ENCODE results near the gene DOCK1.

The DOCK1 gene

GRCh38 chr10:126955934-126956711 lies 50.9 kb downstream of the DOCK1 start:
- DNase-seq: no peak

GRCh38 chr10:126956712-126957108 lies 51.5 kb downstream of the DOCK1 start:
- DNase-seq: no peak

- DNase-seq: no peak
Measured at GRCh38 chr10:126957111-126957510, 51.9 kb downstream of the DOCK1 start.

GRCh38 chr10:126959431-126959830 lies 54.2 kb downstream of the DOCK1 start:
- no peak for DNase-seq

- no peak for DNase-seq
Measured at GRCh38 chr10:126959906-126960685, 54.9 kb downstream of the DOCK1 start.

GRCh38 chr10:126963354-126963753 lies 58.1 kb downstream of the DOCK1 start:
- no peak for DNase-seq

GRCh38 chr10:126964190-126964589 lies 59.0 kb downstream of the DOCK1 start:
- no peak for DNase-seq

- no peak for DNase-seq
Measured at GRCh38 chr10:126966938-126967337, 61.7 kb downstream of the DOCK1 start.

GRCh38 chr10:126969310-126969709 lies 64.1 kb downstream of the DOCK1 start:
- DNase-seq: no peak

GRCh38 chr10:126972635-126973414 lies 67.6 kb downstream of the DOCK1 start:
- DNase-seq: no peak

- DNase-seq: no peak
Measured at GRCh38 chr10:126975221-126975620, 70.0 kb downstream of the DOCK1 start.

- DNase-seq: no peak
Measured at GRCh38 chr10:126977216-126977615, 72.0 kb downstream of the DOCK1 start.

- DNase-seq: no peak
Measured at GRCh38 chr10:126979311-126979710, 74.1 kb downstream of the DOCK1 start.

- DNase-seq: no peak
Measured at GRCh38 chr10:126993208-126993607, 88.0 kb downstream of the DOCK1 start.

GRCh38 chr10:126997801-126998590 lies 92.8 kb downstream of the DOCK1 start:
- no peak for DNase-seq

GRCh38 chr10:127000598-127000997 lies 95.4 kb downstream of the DOCK1 start:
- no peak for DNase-seq

- no peak for DNase-seq
Measured at GRCh38 chr10:127003032-127003685, 97.9 kb downstream of the DOCK1 start.

- no peak for DNase-seq
Measured at GRCh38 chr10:127006453-127006852, 101.2 kb downstream of the DOCK1 start.

GRCh38 chr10:127009366-127009765 lies 104.1 kb downstream of the DOCK1 start:
- DNase-seq: no peak

GRCh38 chr10:127011174-127011573 lies 105.9 kb downstream of the DOCK1 start:
- DNase-seq: no peak

- DNase-seq: no peak
Measured at GRCh38 chr10:127012071-127012768, 107.0 kb downstream of the DOCK1 start.

Data from AML-193 (cell line).